ENCODE results near the gene MYO7B. TPM values are rescaled to one million over a fixed set of nuclear protein-coding genes. Genes with fewer than 3 reads are reported as not detected.

Gene MYO7B
- total RNA-seq, 2 experiments from 2014 or later: 0.15 to 0.17 TPM

GRCh38 chr2:127680706-127681287 is 145.3 kb downstream of the MYO7B start:
- POLR2A ChIA-PET: no interaction called here
- CTCF ChIA-PET: no interaction called here

GRCh38 chr2:127681288-127681804 is 145.9 kb downstream of the MYO7B start:
- CTCF ChIA-PET: interaction anchor here (1.2 kb wide), 1 partner anchor 90 kb away, joined by 4 read pairs; no protein-coding TSS in a partner anchor
- POLR2A ChIA-PET: no interaction called here

DNA sequence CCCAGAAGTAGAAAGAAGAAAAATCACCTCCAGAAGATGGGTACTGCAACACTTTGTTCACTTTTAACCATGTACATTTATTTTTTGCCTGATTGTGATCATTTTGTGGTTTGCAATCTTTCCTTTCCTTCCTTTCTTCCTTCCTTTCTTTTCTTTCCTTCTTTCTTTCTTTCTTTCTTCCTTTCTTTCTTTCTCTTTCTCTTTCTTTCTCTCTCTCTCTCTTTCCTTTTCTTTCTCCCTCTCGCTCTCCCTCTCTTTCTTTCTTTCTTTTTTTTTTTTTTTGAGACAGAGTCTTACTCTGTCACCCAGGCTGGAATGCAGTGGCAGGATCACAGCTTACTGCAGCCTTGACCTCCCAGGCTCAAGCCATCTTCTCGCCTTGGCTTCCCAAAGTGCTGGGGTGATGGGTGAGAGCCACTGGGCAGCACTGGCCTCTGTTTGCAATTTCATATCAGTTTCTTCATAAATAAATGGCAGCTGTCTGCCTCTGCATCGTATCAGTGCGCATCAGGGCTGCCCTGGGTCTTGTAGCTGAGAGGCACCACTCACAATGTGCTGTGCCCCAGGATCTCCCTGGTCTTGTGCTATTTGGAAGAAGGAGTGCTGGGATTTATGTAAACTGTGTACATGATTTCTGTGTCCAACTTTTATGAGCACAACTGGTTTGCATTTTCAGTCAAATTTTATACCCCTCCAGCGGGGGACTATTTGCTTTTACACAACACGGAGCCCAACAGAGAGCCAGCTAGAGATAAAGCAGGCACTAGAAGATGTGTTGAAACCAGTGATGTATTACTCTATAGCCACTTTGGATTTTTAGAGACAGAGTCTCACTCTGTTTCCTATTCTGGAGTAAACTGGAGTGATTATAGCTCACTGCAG is 146.7 kb downstream of the MYO7B start:
- ChIA-PET CTCF (interaction anchor here (1.2 kb wide), 1 partner anchor 91 kb away, joined by 4 read pairs; no protein-coding TSS in a partner anchor), POLR2A (no interaction called here)

- POLR2A ChIA-PET: no interaction called here
- CTCF ChIA-PET: no interaction called here
Observed at GRCh38 chr2:127683056-127683455, 147.6 kb downstream of the MYO7B start.

DNA sequence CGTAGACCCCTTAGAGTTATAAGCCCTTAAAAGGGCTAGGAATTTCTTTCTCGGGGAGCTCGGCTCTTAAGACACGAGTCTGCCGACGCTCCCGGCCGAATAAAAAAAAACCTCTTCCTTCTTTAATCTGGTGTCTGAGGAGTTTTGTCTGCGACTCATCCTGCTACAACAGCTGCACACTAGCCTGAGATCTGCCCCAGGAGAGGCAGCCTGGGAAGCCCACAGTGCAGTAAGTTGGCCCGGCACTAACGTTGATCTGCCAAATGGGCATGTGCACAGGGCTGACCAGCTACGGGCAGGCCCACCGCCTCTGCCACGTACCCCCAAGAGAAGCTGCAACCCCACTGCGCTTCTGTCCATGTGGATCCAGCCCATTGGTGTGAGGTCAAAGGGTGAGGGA is 148.3 kb downstream of the MYO7B start:
- ChIA-PET POLR2A (no interaction called here), CTCF (no interaction called here)

GRCh38 chr2:127685410-127686080 is 150.1 kb downstream of the MYO7B start:
- POLR2A ChIA-PET: no interaction called here
- CTCF ChIA-PET: no interaction called here

Other genes with a start within 250 kb of the MYO7B start
- 10 to 100 TPM; 56.3 to 57.7 TPM for gene ERCC3, start 241.5 kb upstream of the MYO7B start, total RNA-seq
- 10 to 100 TPM; 48.4 to 49.5 TPM for gene MAP3K2, start 147.7 kb upstream of the MYO7B start, total RNA-seq
- under 1 TPM in 1 of 2 experiments, not detected in 1; 0.36 TPM for gene PROC, start 117.3 kb upstream of the MYO7B start, total RNA-seq
- 10 to 100 TPM; 52.5 to 56.6 TPM for gene IWS1, start 9.2 kb upstream of the MYO7B start, total RNA-seq
- gene GPR17, start 110.5 kb downstream of the MYO7B start, total RNA-seq: not detected
- gene LIMS2, start 139.8 kb downstream of the MYO7B start, total RNA-seq: 1 to 10 TPM; 7.6 to 8.3 TPM
- gene SFT2D3, start 165.8 kb downstream of the MYO7B start, total RNA-seq: 1 to 10 TPM; 3.5 TPM